HepG2 (cell line): ENCODE data around the gene LRRC42.

Experiments
- BCL3 ChIP-seq: sonication (generic); formaldehyde crosslinking; IDR thresholded peaks from 2 replicates; pipeline ENCODE4 v1.5.1; 2020; ENCODE audit warnings: mild to moderate bottlenecking, missing genetic modification reagents, moderate library complexity
- CTCF ChIP-seq: sonication (generic); formaldehyde crosslinking; IDR thresholded peaks from 2 replicates; pipeline ENCODE4 v1.5.0; 2020; ENCODE audit warnings: mild to moderate bottlenecking, missing genetic modification reagents, moderate library complexity
- HIC2 ChIP-seq: sonication (generic); formaldehyde crosslinking; IDR thresholded peaks from 2 replicates; pipeline ENCODE4 v1.9.0; 2022; ENCODE audit warnings: low read depth, missing genetic modification reagents
- HIVEP1 ChIP-seq: sonication (generic); formaldehyde crosslinking; IDR thresholded peaks from 2 replicates; pipeline ENCODE4 v1.4.0; 2020; ENCODE audit warnings: mild to moderate bottlenecking, missing genetic modification reagents
- MED1 ChIP-seq: sonication (generic); formaldehyde crosslinking; IDR thresholded peaks from 2 replicates; pipeline ENCODE4 v1.4.0; 2020; ENCODE audit warnings: missing genetic modification reagents
- NFYB ChIP-seq: sonication (generic); formaldehyde crosslinking; IDR thresholded peaks from 2 replicates; pipeline ENCODE4 v1.4.0; 2020; ENCODE audit warnings: missing genetic modification reagents
- SP5 ChIP-seq: IDR thresholded peaks from 2 replicates; pipeline ENCODE4 v1.6.1; 2016; ENCODE audit warnings: low read depth, borderline replicate concordance
- SSRP1 ChIP-seq: IDR thresholded peaks from 2 replicates; pipeline ENCODE4 v1.6.1; 2016; ENCODE audit warnings: control low read depth
- ZNF350 ChIP-seq: sonication (generic); formaldehyde crosslinking; IDR thresholded peaks from 2 replicates; pipeline ENCODE4 v1.4.0; 2020; ENCODE audit warnings: mild to moderate bottlenecking, low read depth, missing genetic modification reagents, borderline replicate concordance
- ZSCAN29 ChIP-seq: sonication (generic); formaldehyde crosslinking; conservative IDR thresholded peaks from 2 replicates; pipeline ENCODE4 v1.4.0; 2020; ENCODE audit warnings: mild to moderate bottlenecking, missing genetic modification reagents
- ZSCAN5A ChIP-seq: sonication (generic); formaldehyde crosslinking; IDR thresholded peaks from 2 replicates; pipeline ENCODE4 v1.8.0; 2022; ENCODE audit warnings: mild to moderate bottlenecking, missing genetic modification reagents, borderline replicate concordance

GRCh38 chr1:53971718-53972117 lies 25.6 kb downstream of the LRRC42 start:
- TF ChIP-seq CTCF (no peak), ZSCAN5A (CRISPR knock-in tag) (no peak), SP5 (CRISPR knock-in tag) (no peak), HIC2 (CRISPR knock-in tag) (no peak), MED1 (no peak), HIVEP1 (no peak), SSRP1 (CRISPR knock-in tag) (no peak), BCL3 (CRISPR knock-in tag) (no peak), ZSCAN29 (no peak), NFYB (CRISPR knock-in tag) (no peak), ZNF350 (CRISPR knock-in tag) (no peak)
